Measurements from ENCODE around the gene SKAP2. TPM values are rescaled to one million over a fixed set of nuclear protein-coding genes. Genes with fewer than 3 reads are reported as not detected.
A peak's percentile ranks its signal among the peaks of the same experiment; 100 is the strongest.

Gene SKAP2
- total and polyA plus RNA-seq, 4 donors = 17.6 to 70.4 (median 38.2) TPM

GRCh38 chr7:26691406-26691805 lies 173.0 kb downstream of the SKAP2 start:
- WGBS (ENCODE audit: insufficient coverage) = 75% methylated on average over 1 of the region's 2 CpGs
- H3K27ac ChIP-seq (ENCODE audit: low read depth, low read length) = no peak overlapping the region

GRCh38 chr7:26690135-26690805 lies 174.1 kb downstream of the SKAP2 start:
- H3K27me3 ChIP-seq (ENCODE audit: control insufficient read depth, insufficient read depth, low read length) = no peaks in the 10 kb centered on the region
- WGBS (ENCODE audit: insufficient coverage) = 100% methylated on average over 1 of the region's 2 CpGs
- peaks cover 4% of the 10 kb centered on the region for H3K4me1 ChIP-seq (ENCODE audit: control insufficient read depth, insufficient read depth, low read length)
- no peaks in the 10 kb centered on the region for H3K9me3 ChIP-seq (ENCODE audit: control insufficient read depth, insufficient read depth, low read length)
- no peak overlapping the region for H3K27ac ChIP-seq (ENCODE audit: low read depth, low read length)
- H3K36me3 ChIP-seq (ENCODE audit: control insufficient read depth, insufficient read depth, low read length) = no peaks in the 10 kb centered on the region
- DNase-seq (ENCODE audit: low read depth in 4 of 6, low spot score in 6 of 6) = no peak
- no peak overlapping the region for H3K4me3 ChIP-seq (ENCODE audit: low read depth, low read length)

More at GRCh38 chr7:26691406-26691805, 173.0 kb downstream of the SKAP2 start:
- peaks cover 4% of the 10 kb centered on the region for H3K4me1 ChIP-seq (ENCODE audit: control insufficient read depth, insufficient read depth, low read length)
- no peaks in the 10 kb centered on the region for H3K36me3 ChIP-seq (ENCODE audit: control insufficient read depth, insufficient read depth, low read length)
- H3K27me3 ChIP-seq (ENCODE audit: control insufficient read depth, insufficient read depth, low read length) = no peaks in the 10 kb centered on the region
- no peak overlapping the region for H3K4me3 ChIP-seq (ENCODE audit: low read depth, low read length)
- H3K9me3 ChIP-seq (ENCODE audit: control insufficient read depth, insufficient read depth, low read length) = no peaks in the 10 kb centered on the region
- no peak for DNase-seq (ENCODE audit: low read depth in 4 of 6, low spot score in 6 of 6)

GRCh38 chr7:26688936-26689506 lies 175.4 kb downstream of the SKAP2 start:
- no peak overlapping the region for H3K27ac ChIP-seq (ENCODE audit: low read depth, low read length)
- H3K4me3 ChIP-seq (ENCODE audit: low read depth, low read length) = no peak overlapping the region
- no CpG with 5 or more reads among the region's 4 CpGs for WGBS (ENCODE audit: insufficient coverage)

GRCh38 chr7:26688388-26688787 lies 176.0 kb downstream of the SKAP2 start:
- no peak for DNase-seq (ENCODE audit: low read depth in 4 of 6, low spot score in 6 of 6)
- H3K4me3 ChIP-seq (ENCODE audit: low read depth, low read length) = no peak overlapping the region
- H3K9me3 ChIP-seq (ENCODE audit: control insufficient read depth, insufficient read depth, low read length) = no peaks in the 10 kb centered on the region
- no peak overlapping the region for H3K27ac ChIP-seq (ENCODE audit: low read depth, low read length)
- H3K4me1 ChIP-seq (ENCODE audit: control insufficient read depth, insufficient read depth, low read length) = peaks cover 4% of the 10 kb centered on the region
- H3K36me3 ChIP-seq (ENCODE audit: control insufficient read depth, insufficient read depth, low read length) = no peaks in the 10 kb centered on the region
- H3K27me3 ChIP-seq (ENCODE audit: control insufficient read depth, insufficient read depth, low read length) = no peaks in the 10 kb centered on the region

More at GRCh38 chr7:26688936-26689506, 175.4 kb downstream of the SKAP2 start:
- Histone ChIP-seq H3K36me3 (ENCODE audit: control insufficient read depth, insufficient read depth, low read length) (no peaks in the 10 kb centered on the region), H3K27me3 (ENCODE audit: control insufficient read depth, insufficient read depth, low read length) (no peaks in the 10 kb centered on the region), H3K9me3 (ENCODE audit: control insufficient read depth, insufficient read depth, low read length) (no peaks in the 10 kb centered on the region), H3K4me1 (ENCODE audit: control insufficient read depth, insufficient read depth, low read length) (peaks cover 4% of the 10 kb centered on the region)
- DNase-seq (ENCODE audit: low read depth in 4 of 6, low spot score in 6 of 6) = no peak

GRCh38 chr7:26687032-26687431 lies 177.4 kb downstream of the SKAP2 start:
- no peaks in the 10 kb centered on the region for H3K36me3 ChIP-seq (ENCODE audit: control insufficient read depth, insufficient read depth, low read length)
- WGBS (ENCODE audit: insufficient coverage) = no CpG with 5 or more reads among the region's 4 CpGs

GRCh38 chr7:26686448-26686981 lies 177.9 kb downstream of the SKAP2 start:
- H3K36me3 ChIP-seq (ENCODE audit: control insufficient read depth, insufficient read depth, low read length) = no peaks in the 10 kb centered on the region
- no peaks in the 10 kb centered on the region for H3K27me3 ChIP-seq (ENCODE audit: control insufficient read depth, insufficient read depth, low read length)
- no peak overlapping the region for H3K4me3 ChIP-seq (ENCODE audit: low read depth, low read length)
- DNase-seq (ENCODE audit: low read depth in 4 of 6, low spot score in 6 of 6) = peak in 4 of 6 donors; percentile 45 to 91 (median 63)
- H3K4me1 ChIP-seq (ENCODE audit: control insufficient read depth, insufficient read depth, low read length) = peaks cover 4% of the 10 kb centered on the region
- 14% methylated on average over 2 of the region's 2 CpGs for WGBS (ENCODE audit: insufficient coverage)
- no peaks in the 10 kb centered on the region for H3K9me3 ChIP-seq (ENCODE audit: control insufficient read depth, insufficient read depth, low read length)
- H3K27ac ChIP-seq (ENCODE audit: low read depth, low read length) = peak overlapping the region; percentile 44

More at GRCh38 chr7:26687032-26687431, 177.4 kb downstream of the SKAP2 start:
- peak in 1 of 6 donors; percentile 83 for DNase-seq (ENCODE audit: low read depth in 4 of 6, low spot score in 6 of 6)
- Histone ChIP-seq H3K9me3 (ENCODE audit: control insufficient read depth, insufficient read depth, low read length) (no peaks in the 10 kb centered on the region), H3K4me3 (ENCODE audit: low read depth, low read length) (no peak overlapping the region), H3K27ac (ENCODE audit: low read depth, low read length) (peak overlapping the region; percentile 44), H3K27me3 (ENCODE audit: control insufficient read depth, insufficient read depth, low read length) (no peaks in the 10 kb centered on the region), H3K4me1 (ENCODE audit: control insufficient read depth, insufficient read depth, low read length) (peaks cover 4% of the 10 kb centered on the region)

GRCh38 chr7:26685606-26686005 lies 178.8 kb downstream of the SKAP2 start:
- peak in 1 of 6 donors; percentile 52 for DNase-seq (ENCODE audit: low read depth in 4 of 6, low spot score in 6 of 6)
- Histone ChIP-seq H3K27ac (ENCODE audit: low read depth, low read length) (peak overlapping the region; percentile 2), H3K4me1 (ENCODE audit: control insufficient read depth, insufficient read depth, low read length) (peaks cover 4% of the 10 kb centered on the region), H3K27me3 (ENCODE audit: control insufficient read depth, insufficient read depth, low read length) (no peaks in the 10 kb centered on the region), H3K4me3 (ENCODE audit: low read depth, low read length) (no peak overlapping the region), H3K36me3 (ENCODE audit: control insufficient read depth, insufficient read depth, low read length) (no peaks in the 10 kb centered on the region), H3K9me3 (ENCODE audit: control insufficient read depth, insufficient read depth, low read length) (no peaks in the 10 kb centered on the region)
- no CpG with 5 or more reads among the region's 4 CpGs for WGBS (ENCODE audit: insufficient coverage)

- Histone ChIP-seq H3K4me3 (ENCODE audit: low read depth, low read length) (no peak overlapping the region), H3K36me3 (ENCODE audit: control insufficient read depth, insufficient read depth, low read length) (no peaks in the 10 kb centered on the region), H3K4me1 (ENCODE audit: control insufficient read depth, insufficient read depth, low read length) (peaks cover 4% of the 10 kb centered on the region), H3K9me3 (ENCODE audit: control insufficient read depth, insufficient read depth, low read length) (no peaks in the 10 kb centered on the region), H3K27me3 (ENCODE audit: control insufficient read depth, insufficient read depth, low read length) (no peaks in the 10 kb centered on the region), H3K27ac (ENCODE audit: low read depth, low read length) (no peak overlapping the region)
- DNase-seq (ENCODE audit: low read depth in 4 of 6, low spot score in 6 of 6) = no peak
- 71% methylated on average over 2 of the region's 3 CpGs for WGBS (ENCODE audit: insufficient coverage)
Measured at GRCh38 chr7:26684447-26684846, 179.9 kb downstream of the SKAP2 start.

- Histone ChIP-seq H3K27ac (ENCODE audit: low read depth, low read length) (no peak overlapping the region), H3K9me3 (ENCODE audit: control insufficient read depth, insufficient read depth, low read length) (no peaks in the 10 kb centered on the region), H3K27me3 (ENCODE audit: control insufficient read depth, insufficient read depth, low read length) (no peaks in the 10 kb centered on the region), H3K4me3 (ENCODE audit: low read depth, low read length) (no peak overlapping the region), H3K4me1 (ENCODE audit: control insufficient read depth, insufficient read depth, low read length) (peaks cover 4% of the 10 kb centered on the region), H3K36me3 (ENCODE audit: control insufficient read depth, insufficient read depth, low read length) (no peaks in the 10 kb centered on the region)
- no CpG with 5 or more reads among the region's 1 CpG for WGBS (ENCODE audit: insufficient coverage)
- no peak for DNase-seq (ENCODE audit: low read depth in 4 of 6, low spot score in 6 of 6)
Measured at GRCh38 chr7:26683277-26683676, 181.1 kb downstream of the SKAP2 start.
